22Rv1 (cell line): ENCODE data around the gene PMEPA1.

Experiments
- H3K27ac ChIP-seq: fragments of 450-650 bp; 2 replicates; pipeline ENCODE4 v1.5.1; 2017
- ZFX ChIP-seq: fragments of 450-650 bp; IDR thresholded peaks from 2 replicates; pipeline ENCODE4 v1.6.1; 2017; ENCODE audit warnings: antibody characterized with exemption, borderline replicate concordance
- TF ChIP-seq, protein P1 (sequence below): fragments of 450-650 bp; IDR thresholded peaks from 2 replicates; pipeline ENCODE4 v1.5.1; 2017; ENCODE audit warnings: mild to moderate bottlenecking

Gene PMEPA1

DNA sequence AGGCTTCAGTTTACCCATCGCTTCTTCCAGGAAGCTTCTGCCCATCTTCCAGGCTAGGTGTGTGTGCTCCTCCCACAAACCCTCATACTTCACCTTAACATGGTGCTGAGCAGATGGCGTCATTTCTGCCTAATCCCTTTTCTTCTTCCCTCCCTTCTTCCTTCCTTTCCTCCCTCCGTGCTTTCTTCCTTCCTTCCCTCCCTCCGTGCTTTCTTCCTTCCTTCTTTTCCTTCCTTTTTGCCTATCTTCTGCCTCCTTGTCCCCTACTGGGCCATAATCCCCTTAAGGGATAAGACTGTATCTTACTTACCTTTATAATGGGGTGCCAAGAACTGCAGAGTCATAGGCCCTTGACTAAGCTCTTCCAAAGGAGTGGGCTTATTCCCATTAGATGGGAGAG, 27.5 kb upstream of the PMEPA1 start:
- peak overlapping the region; percentile 87 for H3K27ac ChIP-seq

DNA sequence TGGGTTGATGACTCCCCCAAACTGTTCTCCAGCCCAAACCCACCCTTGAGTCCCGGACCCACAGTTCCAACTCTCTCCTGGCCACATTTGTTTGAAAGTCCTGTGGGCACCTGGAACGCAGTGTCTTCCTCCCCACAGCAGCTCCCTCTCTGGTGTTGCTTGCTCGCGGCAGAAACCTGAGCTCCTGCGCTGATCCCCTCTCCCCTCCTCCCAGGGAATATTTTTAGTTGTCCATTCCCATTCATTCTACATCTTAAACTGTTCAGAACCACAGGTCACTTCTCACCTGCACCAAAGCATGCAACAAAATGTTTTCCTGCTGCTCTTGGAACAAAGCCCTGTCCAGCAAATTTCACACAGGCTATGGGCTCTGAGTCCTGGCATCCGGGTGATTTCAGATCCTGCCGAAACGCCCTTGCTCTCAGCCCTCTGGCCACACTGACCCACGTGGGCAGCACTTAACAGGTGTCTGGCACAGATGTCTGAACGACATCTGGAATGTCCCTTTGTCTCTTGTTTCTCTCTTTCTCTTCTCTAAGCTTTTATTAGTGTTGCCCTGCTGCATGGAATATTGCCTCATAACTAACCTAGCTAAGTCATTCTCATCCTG, 27.0 kb upstream of the PMEPA1 start:
- H3K27ac ChIP-seq, result peak overlapping the region; percentile 87
- TF ChIP-seq, protein P1, sequence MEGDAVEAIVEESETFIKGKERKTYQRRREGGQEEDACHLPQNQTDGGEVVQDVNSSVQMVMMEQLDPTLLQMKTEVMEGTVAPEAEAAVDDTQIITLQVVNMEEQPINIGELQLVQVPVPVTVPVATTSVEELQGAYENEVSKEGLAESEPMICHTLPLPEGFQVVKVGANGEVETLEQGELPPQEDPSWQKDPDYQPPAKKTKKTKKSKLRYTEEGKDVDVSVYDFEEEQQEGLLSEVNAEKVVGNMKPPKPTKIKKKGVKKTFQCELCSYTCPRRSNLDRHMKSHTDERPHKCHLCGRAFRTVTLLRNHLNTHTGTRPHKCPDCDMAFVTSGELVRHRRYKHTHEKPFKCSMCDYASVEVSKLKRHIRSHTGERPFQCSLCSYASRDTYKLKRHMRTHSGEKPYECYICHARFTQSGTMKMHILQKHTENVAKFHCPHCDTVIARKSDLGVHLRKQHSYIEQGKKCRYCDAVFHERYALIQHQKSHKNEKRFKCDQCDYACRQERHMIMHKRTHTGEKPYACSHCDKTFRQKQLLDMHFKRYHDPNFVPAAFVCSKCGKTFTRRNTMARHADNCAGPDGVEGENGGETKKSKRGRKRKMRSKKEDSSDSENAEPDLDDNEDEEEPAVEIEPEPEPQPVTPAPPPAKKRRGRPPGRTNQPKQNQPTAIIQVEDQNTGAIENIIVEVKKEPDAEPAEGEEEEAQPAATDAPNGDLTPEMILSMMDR, result no peak
- TF ChIP-seq ZFX, result no peak

More for the DNA sequence above, 27.5 kb upstream of the PMEPA1 start:
- TF ChIP-seq ZFX, result no peak
- TF ChIP-seq, protein P1, result no peak

DNA sequence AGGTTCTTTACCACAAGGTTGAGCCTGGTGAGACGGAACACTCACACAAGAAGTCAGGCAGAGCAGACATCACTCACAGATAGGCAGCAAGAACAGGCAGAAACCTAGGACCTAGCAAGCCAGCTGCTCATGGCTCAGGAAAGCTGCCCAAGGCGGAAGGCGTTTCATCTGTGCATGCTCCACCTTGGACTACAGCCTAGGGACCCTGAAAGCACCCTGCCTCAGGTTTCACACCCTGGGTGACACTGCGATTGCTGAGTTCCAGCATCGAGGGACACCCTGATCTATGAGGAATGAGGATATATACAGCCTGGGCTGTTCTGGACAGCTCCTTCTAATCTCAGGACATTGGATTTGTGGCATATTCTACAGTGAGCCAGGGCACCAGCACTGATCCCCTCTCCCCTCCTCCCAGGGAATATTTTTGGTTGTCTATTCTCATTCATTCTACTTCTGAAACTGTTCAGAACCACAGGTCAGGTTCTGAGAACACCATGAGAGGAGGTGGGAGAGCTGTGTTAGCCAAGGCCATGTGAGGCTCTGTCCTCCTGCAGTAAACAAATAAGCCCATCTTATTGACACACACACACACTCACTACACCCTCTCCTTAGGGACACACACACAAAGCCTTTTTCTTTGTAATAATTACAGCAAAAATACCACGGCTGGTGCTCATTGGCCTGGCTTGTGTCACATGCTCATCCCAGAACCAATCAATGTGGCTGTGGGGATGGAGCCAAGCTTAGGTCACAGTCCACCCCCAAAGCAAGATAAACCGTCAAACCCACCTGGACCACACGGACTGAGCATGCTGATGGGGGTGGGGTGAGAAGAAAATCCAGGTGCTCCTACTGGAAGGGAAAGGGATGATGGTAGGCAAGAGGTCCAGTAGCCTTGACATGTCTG, 26.3 kb upstream of the PMEPA1 start:
- TF ChIP-seq, protein P1, result no peak
- TF ChIP-seq ZFX, result no peak
- H3K27ac ChIP-seq, result peak overlapping the region; percentile 87

DNA sequence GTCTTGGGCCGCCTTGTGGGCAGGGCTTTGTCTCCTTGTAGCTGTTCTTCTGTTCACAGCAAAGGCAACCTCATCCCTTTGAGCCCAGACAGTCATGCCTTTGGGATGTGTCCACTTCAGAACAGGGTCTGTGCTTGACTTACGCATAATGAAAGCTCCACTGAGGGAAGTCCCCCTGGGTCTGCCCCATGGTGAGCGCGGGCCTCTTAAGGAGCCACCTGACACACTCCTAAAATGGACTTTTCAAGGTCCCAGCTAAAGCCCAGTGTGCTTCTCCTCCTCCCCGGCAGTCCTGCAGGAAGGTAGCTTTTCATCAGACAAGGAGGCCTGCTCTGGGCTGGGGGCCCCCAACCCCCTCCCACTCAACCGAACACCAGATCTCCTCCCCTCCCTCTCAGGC, 24.9 kb upstream of the PMEPA1 start:
- no peak overlapping the region for H3K27ac ChIP-seq
- TF ChIP-seq, protein P1, result no peak
- TF ChIP-seq ZFX, result no peak

DNA sequence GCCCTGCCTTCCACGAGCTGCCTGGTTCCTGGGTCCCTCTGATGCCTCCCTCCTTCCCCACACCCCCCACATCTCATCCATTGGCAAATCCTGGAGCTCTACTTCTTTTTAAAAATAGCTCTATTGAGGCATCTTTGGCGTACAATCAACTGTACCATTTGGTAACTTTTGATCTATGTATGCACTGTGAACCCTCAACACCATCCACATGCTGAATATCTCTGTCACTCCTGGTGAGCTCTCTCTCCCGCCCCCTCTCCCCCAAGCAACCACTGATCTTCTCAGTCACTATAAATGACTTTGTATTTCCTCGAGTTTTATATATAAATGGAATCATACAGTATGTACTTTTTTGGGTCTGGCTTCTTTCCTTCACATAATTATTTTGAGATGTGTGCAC, 22.4 kb upstream of the PMEPA1 start:
- TF ChIP-seq, protein P1, result no peak
- no peak for TF ChIP-seq ZFX
- no peak overlapping the region for H3K27ac ChIP-seq

DNA sequence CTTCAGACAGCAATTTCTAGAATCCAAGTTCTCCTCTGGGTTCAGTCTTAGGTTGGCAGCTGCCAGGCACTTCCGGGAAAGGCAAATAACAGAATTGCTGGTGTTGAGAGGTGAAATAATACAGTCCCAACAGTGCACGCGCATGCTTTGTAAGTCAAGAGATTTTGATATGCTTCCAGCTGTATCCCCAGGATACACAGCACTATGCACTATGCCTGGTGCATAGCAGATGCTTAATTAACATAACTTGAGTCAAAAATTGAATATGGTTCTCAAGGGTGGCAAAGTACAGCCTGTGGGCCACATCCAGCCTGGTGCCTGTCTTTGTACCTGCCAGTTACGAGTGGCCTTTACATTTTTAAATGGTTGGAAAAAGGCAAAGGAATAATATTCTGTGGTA, 18.9 kb upstream of the PMEPA1 start:
- TF ChIP-seq ZFX, result no peak
- TF ChIP-seq, protein P1, result no peak

DNA sequence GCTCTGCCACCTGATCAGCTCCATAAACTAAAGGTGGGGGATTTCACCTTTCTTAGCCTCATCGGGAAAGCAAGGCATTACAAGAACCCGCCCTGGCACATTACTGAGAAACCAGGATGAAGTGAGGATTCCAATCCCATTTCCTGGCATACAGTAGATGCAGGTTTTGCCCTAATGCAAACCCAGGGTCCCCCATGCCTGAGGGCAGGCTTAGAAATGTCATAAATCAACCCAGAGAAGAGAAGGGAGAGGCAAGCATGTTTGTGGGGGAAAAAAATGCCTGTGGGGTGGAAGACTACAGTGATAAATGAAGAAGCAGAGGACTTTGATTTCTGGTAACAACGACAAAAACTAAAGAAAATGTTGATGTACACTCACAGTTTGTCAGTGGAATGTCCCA, 18.0 kb upstream of the PMEPA1 start:
- TF ChIP-seq ZFX, result no peak
- TF ChIP-seq, protein P1, result no peak
- H3K27ac ChIP-seq, result no peak overlapping the region

More for the DNA sequence above, 18.9 kb upstream of the PMEPA1 start:
- no peak overlapping the region for H3K27ac ChIP-seq
